ELR (cell line): ENCODE measurements around the gene STARD4.

Source experiments
- DNase-seq: peaks from one replicate; pipeline ENCODE4 v3.0.0-alpha.2; 2015; ENCODE audit warnings: low read depth

The STARD4 gene

DNA sequence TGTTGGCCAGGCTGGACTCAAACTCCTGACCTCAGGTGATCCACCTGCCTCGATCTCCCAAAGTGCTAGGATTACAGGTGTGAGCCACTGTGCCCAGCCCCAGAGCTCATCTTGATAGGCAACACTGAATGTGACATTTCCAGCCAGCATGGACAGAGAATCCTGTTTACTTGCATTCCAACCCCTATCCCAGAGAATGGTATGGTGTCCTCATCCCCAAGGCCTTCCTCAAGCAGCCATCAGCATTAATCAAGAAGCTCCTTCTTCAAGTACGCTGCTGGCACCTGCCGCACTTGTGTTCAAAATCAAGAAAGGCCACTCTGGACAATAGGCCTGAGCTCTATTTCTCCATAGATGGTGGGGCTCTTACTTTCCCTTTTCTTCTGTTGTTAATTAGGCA is 40.2 kb downstream of the STARD4 start:
- DNase-seq: no peak

DNA sequence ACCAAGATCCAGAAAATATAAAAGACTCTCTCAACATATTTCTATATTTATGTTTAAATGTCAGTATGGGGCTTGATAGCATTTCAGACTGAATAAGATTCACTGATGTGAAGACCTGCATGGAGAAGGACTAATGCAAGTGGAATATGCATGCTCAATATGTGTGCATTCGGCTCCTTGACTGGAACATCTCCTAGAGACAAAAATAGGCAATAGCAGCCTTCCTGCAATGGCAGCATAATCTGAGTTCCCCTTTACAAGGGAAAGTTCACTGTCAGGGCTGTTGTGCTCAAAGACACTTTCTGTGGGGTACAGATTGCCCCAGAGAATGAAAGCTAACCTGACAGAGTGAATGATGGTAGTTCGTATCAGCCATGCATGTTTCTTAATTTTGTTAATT is 42.4 kb downstream of the STARD4 start:
- DNase-seq: no peak

DNA sequence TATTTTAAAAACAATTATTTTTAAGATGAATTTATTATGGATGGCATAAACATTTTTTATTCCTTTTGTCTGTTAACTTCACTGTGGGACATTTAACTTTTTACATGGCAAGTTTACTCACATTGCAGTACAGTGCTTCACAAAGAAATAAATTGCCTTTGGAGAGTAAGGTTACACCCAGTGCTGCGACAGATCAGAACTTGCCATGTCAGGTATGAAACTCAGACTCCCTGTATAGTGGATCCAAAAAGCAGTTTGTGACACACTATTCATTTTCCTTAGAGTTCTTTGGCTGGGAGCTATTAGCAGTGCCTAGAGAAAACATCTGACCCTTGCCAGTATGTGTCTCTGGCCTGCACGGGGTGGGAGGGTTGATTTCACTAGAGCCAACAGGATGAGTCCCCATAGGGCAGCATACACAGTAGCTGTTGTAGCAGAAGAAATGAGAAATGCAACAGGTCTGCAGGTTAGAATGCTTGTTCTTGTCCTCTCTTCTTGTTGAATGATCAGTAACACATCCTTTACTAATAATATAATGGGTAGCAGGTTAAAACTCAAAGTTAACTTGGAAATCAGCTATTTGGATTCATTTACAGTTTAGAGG is 42.9 kb downstream of the STARD4 start:
- DNase-seq: no peak

DNA sequence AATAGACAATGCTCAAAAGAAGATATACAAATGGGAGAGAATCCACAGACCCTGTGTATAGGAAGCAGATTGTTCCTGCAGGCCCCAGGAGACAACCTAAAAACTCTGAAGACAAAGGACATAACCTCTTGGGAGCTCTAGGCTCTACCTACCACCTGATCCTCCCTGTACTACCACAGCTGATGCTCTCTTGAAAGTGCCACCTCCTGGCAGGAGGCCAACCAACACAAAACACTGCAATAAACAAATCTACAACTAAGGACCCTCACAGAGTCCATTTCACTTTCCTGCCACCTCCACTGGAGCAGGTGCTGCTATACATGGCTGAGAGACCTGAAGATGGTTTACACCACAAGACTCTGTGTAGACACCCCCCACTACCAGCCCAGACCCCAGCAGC is 49.0 kb downstream of the STARD4 start:
- no peak for DNase-seq

DNA sequence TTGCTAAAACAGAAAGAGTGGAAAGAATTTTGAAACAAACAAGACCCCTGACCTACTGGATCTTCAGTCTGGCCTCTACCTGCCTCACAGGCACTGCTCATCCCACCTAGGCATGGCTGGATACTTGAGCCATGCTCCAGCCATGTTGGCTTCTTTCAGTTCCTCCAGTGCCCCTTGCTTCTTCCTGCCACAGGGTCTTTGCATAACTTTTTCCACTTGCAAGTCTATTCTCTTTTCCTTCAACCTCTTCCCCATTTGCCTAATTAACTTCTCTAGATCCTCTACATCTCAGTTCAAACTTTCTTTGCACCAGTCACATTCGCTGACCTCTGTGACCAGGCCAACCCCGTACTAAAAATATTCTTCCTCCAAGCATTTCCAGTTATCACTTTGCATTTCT is 50.4 kb downstream of the STARD4 start:
- DNase-seq: no peak

DNA sequence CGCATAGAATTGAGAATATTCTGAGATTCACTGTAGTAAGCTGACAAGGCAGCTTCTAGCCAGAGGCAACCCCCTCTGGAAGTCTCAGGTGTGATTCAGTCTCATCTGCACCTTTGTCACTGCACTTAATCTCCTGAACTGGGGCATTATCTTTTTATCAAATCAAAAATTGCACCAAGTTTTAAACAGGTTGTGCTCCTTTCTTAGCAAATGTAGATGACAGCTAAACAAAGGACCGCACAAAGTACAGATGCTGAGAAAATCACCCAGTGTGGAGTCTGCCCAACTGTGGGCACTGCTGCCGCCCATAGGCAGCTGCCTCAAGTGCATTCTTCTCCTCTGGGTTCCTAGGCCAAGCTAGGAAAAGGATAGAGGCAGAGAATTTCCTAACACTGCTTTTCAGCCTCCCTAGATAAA is 51.1 kb downstream of the STARD4 start:
- peak; percentile 48 for DNase-seq

DNA sequence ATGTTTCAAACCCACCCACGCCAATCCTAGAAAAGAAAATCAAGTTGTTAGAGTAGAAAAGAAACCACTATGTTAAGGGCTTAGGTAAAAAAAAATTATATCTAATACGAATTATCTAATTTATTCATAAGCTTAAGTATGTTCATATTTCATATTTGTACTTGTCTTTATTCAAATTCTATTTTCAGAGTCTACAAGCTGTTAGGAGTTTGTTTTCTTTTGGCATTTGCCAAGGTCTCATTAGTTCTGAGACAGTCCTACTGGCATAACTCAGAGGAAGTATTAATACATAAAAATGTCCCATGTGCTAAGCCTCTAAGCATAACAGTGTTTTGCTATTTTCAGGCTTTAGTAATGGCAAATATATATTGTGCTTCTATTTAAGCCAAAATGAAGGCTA is 57.6 kb downstream of the STARD4 start:
- DNase-seq: no peak

DNA sequence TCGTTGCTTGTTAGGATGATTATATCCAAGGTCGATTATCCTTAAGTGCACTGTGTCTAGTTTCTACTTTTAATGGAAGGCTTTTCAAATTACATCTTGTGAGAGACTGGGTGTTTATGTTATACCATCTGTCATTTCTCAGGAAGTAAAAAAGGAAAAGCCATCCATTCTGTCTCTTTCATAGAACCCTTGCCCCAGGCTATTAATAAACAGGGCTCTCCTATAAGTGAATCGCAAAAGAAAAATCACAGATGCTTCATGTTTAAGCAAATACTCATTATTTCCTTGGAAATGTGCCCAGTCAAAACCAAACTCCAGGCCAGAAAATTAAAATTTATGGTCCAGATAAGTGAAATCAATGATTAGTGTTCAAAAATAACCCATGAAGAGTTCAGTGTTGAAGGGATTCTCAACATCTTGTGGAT is 58.1 kb downstream of the STARD4 start:
- peak; percentile 45 for DNase-seq

DNA sequence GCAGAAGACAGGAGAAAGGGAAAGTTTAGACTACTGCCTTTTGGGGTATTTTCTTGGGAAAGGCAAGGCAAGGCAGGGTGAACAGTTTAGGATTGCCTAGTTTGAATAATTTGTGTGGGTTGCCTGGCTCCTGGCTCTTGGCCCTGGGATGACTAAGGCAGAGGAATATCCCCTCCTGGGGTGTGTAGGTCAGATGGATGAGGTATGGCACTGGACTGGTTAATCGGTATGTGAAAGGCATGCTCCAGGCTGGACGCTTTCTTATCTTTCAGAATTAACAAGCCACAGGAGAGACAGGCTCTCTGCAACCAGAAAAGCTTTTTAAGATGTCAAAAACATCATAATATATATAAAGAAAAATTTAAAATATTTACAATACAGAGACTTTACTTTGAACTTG is 58.6 kb downstream of the STARD4 start:
- DNase-seq: peak; percentile 32

DNA sequence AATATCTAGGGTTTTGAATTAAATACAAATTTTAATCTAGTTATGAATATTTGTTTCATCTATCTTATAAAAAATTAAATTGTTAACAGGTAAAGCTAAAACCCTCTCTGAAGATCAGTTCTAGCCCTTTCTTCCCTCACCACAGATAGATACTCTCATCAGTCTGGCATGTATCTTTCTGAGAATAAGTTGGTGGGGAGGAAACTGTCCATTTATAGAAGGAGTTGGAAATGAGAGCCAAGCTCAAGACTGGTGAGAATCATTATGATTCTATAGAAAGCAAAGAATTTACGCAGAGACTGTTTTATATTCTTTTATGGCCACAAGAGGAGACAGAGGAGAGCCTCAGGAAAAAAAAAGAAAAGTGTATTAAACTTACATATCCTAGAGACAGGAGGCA is 59.0 kb downstream of the STARD4 start:
- peak; percentile 9 for DNase-seq

DNA sequence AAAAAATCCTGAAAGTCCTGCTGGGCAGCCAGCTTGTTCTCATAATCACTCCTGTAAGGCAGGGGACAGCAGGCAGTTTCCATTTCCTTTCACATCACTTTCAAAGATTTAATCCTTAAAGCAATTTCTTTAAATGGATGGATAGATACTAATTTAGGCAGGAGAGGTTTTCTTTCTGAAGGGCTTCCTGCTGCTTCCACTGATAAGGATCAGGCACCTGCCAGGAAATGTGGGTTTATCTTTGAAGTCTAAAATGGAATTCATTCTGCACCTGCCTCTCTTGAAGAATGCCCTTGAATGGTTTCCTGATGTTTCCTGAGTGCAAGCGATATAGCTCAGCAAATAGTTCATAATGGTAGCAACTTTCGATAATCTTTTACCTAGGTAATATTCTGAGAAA is 64.5 kb downstream of the STARD4 start:
- DNase-seq: no peak

DNA sequence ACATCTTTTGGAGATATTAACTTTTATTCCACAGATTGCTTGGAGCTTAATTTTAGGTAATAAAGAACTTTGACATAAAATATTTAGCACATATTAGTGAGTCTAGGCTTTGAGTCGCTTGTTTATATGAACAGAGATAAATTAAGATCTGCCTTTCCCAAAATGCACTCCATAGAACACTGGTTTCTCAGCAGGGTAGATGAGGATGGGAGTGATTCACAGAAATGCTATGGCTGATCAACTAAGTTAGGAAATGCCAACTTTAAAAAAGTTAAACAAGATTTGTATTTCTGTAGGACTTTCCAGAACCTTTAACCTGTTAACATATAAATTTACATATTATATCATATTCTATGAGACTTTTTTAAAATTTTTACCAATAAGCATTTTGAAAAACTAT is 65.2 kb downstream of the STARD4 start:
- DNase-seq: no peak
